WI38 (cell line): Measurements from ENCODE around the gene FAS.

ENCODE experiments used
- H3K4me3 ChIP-seq: 2 replicates; pipeline ENCODE4 v1.5.1; 2011; ENCODE audit warnings: low read depth, mild to moderate bottlenecking, control low read depth, low read length
- TF ChIP-seq, protein P1 (sequence below): IDR thresholded peaks from 2 replicates; pipeline ENCODE4 v1.5.1; 2012; ENCODE audit warnings: low read depth, mild to moderate bottlenecking, control low read depth, low read length

Gene FAS

DNA sequence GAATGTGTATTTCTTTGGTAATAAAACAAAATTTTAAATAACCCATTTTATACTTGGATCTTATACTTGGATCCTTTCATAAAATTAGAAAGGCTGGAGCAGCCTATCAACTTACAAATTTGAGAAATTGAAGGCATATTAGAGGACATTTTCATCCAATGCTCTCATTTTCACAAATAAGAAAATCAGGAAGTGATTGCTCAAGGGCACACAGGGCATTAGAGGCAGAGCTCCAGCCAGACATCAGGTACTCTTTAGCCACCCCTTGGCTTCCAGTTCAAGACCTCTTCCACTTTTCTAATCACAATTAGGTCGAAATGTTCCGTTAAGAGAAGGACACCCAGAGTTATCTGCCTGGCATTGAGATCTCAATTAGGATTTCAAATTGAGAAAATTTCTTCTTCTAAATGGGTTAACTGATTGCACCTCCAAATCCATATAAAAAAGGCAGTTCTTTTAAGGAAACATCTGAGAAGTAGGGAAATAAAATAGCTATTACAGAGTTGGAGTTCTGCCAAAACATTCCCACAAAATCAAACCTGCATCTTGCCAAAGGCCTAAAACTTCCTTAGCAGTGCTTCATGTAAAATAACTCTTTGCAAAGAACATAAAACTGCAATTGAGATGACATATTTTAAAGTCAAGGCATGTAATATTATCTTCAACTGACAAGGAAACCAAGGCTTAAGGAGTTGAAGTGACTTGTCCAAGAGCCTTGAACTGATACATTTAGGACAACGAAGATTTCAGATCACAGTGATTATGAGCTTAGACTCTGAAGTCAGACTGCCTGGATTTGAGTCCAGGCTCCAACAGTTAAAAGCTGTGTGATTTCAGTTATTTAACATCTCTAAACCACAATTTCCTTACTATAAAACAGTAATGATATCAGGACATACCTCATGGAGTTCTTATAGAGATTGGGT, 40.4 kb upstream of the FAS start:
- peak overlapping the region; percentile 60 for H3K4me3 ChIP-seq

DNA sequence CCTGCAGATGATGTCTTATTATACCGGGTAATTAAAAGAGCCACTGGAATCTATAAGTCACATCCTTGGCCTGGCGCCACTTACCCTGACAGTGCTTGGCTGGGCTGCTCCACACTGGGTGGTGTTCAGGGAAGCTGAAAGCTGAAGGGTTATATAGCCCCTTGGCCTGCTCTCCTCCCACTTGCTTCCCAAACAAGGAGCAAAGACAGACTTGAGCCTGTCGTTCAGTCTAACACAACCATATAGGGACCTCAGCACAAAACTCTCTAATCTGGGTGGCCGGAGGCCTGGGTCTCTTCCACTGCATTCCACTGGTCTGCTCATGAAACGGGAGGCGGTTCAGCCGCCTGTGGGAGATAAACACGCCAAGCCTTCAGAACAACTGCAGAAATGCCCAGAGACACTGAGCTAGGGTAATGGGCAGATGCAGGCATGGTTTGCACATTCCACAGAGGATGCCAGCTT, 37.9 kb upstream of the FAS start, which contains the start of gene ACTA2:
ACTA2 (minus strand) TSS at position 127 of the 465 bp plus-strand sequence. CDS start 3,843 bp downstream, outside the sequence.
- H3K4me3 ChIP-seq, result peak within 1 kb of the TSS; percentile 60
- TF ChIP-seq, protein P1, sequence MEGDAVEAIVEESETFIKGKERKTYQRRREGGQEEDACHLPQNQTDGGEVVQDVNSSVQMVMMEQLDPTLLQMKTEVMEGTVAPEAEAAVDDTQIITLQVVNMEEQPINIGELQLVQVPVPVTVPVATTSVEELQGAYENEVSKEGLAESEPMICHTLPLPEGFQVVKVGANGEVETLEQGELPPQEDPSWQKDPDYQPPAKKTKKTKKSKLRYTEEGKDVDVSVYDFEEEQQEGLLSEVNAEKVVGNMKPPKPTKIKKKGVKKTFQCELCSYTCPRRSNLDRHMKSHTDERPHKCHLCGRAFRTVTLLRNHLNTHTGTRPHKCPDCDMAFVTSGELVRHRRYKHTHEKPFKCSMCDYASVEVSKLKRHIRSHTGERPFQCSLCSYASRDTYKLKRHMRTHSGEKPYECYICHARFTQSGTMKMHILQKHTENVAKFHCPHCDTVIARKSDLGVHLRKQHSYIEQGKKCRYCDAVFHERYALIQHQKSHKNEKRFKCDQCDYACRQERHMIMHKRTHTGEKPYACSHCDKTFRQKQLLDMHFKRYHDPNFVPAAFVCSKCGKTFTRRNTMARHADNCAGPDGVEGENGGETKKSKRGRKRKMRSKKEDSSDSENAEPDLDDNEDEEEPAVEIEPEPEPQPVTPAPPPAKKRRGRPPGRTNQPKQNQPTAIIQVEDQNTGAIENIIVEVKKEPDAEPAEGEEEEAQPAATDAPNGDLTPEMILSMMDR, result no peak

More for the DNA sequence above, 40.4 kb upstream of the FAS start:
- TF ChIP-seq, protein P1, result no peak

DNA sequence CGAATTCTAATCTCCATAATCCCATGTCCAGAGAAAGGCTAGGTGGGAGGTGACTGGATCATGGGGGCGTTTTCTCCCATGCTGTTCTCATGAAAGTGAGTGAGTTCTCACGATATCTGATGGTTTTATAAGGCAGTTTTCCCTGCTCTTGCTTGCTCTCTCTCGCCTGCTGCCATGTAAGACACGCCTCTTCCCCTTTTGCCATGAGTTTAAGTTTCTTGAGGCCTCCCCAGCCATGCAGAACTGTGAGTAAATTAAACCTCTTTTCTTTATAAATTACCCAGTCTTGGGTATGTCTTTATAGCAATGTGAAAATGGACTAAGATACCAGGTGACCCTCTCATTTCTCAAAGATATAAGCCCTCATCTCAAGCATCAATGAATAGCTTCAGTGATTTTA, 36.9 kb upstream of the FAS start:
- TF ChIP-seq, protein P1, result no peak

DNA sequence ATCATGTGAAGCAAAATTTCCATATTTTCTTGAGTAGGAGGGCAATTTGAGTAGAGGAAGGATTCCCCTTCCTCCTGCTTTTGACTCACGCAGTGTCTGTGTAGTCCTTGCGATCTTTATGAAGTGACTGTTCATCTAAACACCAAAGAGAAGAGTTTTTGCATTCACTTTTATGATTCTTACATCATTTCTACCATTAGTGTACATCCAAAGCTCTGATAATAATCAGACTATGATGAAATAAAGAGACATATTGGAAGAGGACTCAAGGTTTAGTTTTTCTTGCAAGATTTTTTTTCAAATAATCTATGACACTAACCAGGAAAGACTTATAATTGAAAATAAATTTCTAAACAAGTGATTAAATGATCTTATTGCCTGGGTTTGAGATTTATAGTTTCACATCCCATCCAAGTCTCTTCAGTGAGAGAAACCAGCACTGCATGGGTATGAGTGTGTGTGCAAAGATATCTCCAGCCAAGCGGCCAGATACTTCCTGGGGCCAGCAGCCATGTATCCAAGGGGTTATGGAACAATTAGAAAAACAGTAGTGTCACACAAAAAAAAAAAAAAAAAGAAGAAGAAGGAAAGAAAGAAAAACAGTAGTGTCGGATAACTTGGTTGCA, 36.0 kb upstream of the FAS start:
- TF ChIP-seq, protein P1, result no peak
- no peak overlapping the region for H3K4me3 ChIP-seq

More for the DNA sequence above, 36.9 kb upstream of the FAS start:
- no peak overlapping the region for H3K4me3 ChIP-seq

DNA sequence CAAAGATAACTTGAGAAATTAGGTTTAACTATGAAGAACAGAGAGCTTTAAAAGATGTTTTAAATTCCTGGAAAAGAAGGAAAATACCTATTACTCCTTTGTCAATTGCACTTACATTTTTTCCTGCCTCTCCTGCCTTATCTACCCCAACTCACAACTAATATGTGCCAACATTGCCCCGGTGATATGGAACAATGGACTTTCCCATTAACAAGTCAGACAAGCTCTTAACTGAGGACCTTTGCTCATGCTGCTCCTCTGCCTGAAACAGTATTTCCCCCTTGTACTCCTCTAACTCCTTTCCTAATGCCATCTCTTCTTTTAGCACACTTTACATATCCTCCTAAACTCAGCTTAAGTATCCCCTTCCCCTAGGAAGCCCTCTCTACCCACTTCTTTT, 33.2 kb upstream of the FAS start:
- H3K4me3 ChIP-seq, result no peak overlapping the region
- TF ChIP-seq, protein P1, result no peak

DNA sequence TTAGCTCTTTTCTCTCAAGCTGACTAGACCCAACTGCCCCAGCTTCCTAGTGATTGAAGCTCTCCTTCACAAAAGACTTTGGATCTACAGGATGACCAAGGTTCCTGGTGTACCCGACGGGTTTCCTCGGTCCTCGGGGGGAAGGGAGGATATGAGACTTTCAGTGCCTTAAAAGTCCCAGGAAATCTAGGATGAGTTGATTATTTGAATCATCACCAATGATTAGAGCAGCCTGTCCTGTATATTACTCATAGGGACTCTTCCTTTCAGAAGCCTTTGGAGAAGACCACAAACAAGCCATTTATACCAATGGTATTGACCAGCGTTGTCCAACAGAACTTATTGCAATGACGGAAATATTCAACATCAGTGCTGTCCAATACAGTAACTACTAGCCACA, 31.9 kb upstream of the FAS start:
- no peak overlapping the region for H3K4me3 ChIP-seq
- TF ChIP-seq, protein P1, result no peak

DNA sequence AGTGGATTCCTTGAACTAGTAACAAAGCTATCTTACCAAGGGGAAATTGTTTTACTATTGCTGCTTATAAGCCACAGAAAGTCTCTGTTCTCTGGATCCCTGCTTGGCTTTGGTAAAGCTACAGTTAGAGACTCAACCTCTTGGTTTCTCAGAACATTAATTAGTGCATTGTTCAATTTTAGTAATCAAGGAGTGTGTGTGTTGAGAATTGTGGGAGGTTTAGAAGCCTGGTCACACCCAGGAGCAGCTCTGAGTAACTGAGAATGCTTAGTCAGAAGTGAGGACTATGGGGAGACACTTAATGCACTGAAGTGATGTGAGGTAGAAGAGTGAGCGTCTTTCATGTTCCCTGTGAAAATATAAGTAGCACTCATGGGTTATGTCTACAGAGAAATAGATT, 29.8 kb upstream of the FAS start:
- no peak overlapping the region for H3K4me3 ChIP-seq
- TF ChIP-seq, protein P1, result no peak
